Glomerular visceral epithelial cell (primary cell): ENCODE results near the gene BCAS3.

Experiments used
- DNase-seq: peaks from one replicate; pipeline ENCODE4 v3.0.0-alpha.2; 2016; ENCODE audit errors: extremely low spot score

BCAS3 gene

GRCh38 chr17:61383689-61384201 lies 706.1 kb downstream of the BCAS3 start:
- no peak for DNase-seq

GRCh38 chr17:61384354-61384691 lies 706.7 kb downstream of the BCAS3 start:
- no peak for DNase-seq

GRCh38 chr17:61384692-61385576 lies 707.3 kb downstream of the BCAS3 start:
- no peak for DNase-seq

- no peak for DNase-seq
These were observed 708.1 kb downstream of the BCAS3 start for GRCh38 chr17:61385577-61386236.

GRCh38 chr17:61386251-61386650 lies 708.6 kb downstream of the BCAS3 start:
- DNase-seq: no peak

GRCh38 chr17:61387011-61387410 lies 709.4 kb downstream of the BCAS3 start:
- DNase-seq: no peak

- no peak for DNase-seq
These were observed 710.1 kb downstream of the BCAS3 start for GRCh38 chr17:61387511-61388305.

- DNase-seq: no peak
These were observed 711.1 kb downstream of the BCAS3 start for GRCh38 chr17:61388561-61389356.

- peak; percentile 44 for DNase-seq
These were observed 712.2 kb downstream of the BCAS3 start for GRCh38 chr17:61389670-61390478.

- DNase-seq: no peak
These were observed 712.8 kb downstream of the BCAS3 start for GRCh38 chr17:61390479-61390791.

- no peak for DNase-seq
These were observed 714.1 kb downstream of the BCAS3 start for GRCh38 chr17:61391595-61392291.

GRCh38 chr17:61392679-61393078 lies 715.0 kb downstream of the BCAS3 start:
- no peak for DNase-seq

GRCh38 chr17:61393550-61393903 lies 715.9 kb downstream of the BCAS3 start:
- no peak for DNase-seq

- DNase-seq: no peak
These were observed 716.4 kb downstream of the BCAS3 start for GRCh38 chr17:61393904-61394629.

GRCh38 chr17:61394630-61395408 lies 717.2 kb downstream of the BCAS3 start:
- DNase-seq: no peak

GRCh38 chr17:61395409-61395982 lies 717.8 kb downstream of the BCAS3 start:
- no peak for DNase-seq

GRCh38 chr17:61395983-61396585 lies 718.4 kb downstream of the BCAS3 start:
- DNase-seq: no peak

- DNase-seq: no peak
These were observed 719.0 kb downstream of the BCAS3 start for GRCh38 chr17:61396586-61397085.
